Measurements from ENCODE around the gene CCL14. TPM values are rescaled to one million over a fixed set of nuclear protein-coding genes. Genes with fewer than 3 reads are reported as not detected.

The CCL14 gene
- total RNA-seq, 2 donors from 2014 or later: 6.0 to 9.9 TPM

- intact Hi-C loops (cut with DNase I): no loop called here
- ATAC-seq: peak; percentile 68
- Histone ChIP-seq H3K27me3 (no peaks in the 10 kb centered on the region), H3K9me3 (no peaks in the 10 kb centered on the region), H3K27ac (no peak overlapping the region), H3K4me3 (no peak overlapping the region), H3K4me1 (peaks cover 11% of the 10 kb centered on the region), H3K36me3 (replicated peaks in 1 of 2; ENCODE audit: insufficient read depth in 1 of 2, low read depth in 2 of 2) (no peaks in the 10 kb centered on the region)
- TF ChIP-seq CTCF (IDR thresholded peaks at IDR 0.05) (no peak), POLR2A (IDR thresholded peaks at IDR 0.05) (no peak)
- 51 to 52% methylated on average over 6 of the region's 6 CpGs for WGBS, 2 donors
- DNase-seq: peak; percentile 66 to 84 (median 82)
Measured at GRCh38 chr17:36001862-36002603, 15.5 kb upstream of the CCL14 start.

- Histone ChIP-seq H3K36me3 (replicated peaks in 1 of 2; ENCODE audit: insufficient read depth in 1 of 2, low read depth in 2 of 2) (no peaks in the 10 kb centered on the region), H3K4me3 (no peak within 1 kb of the TSS), H3K27ac (no peak within 1 kb of the TSS), H3K4me1 (peaks cover 11% of the 10 kb centered on the region), H3K9me3 (no peaks in the 10 kb centered on the region), H3K27me3 (no peaks in the 10 kb centered on the region)
- intact Hi-C loops (cut with DNase I): no loop called here
- DNase-seq: no peak
- TF ChIP-seq CTCF (IDR thresholded peaks at IDR 0.05) (no peak), POLR2A (IDR thresholded peaks at IDR 0.05) (no peak)
- ATAC-seq: no peak
- 86 to 90% methylated on average over 6 of the region's 6 CpGs for WGBS, 2 donors
Measured at GRCh38 chr17:36001110-36001771, 14.7 kb upstream of the CCL14 start, which contains the start of gene CCL15. Gene CCL15, minus strand, starts transcription at chr17:36001553. Its CDS starts 61 bp downstream, at chr17:36001492.

GRCh38 chr17:36000732-36001109, 14.2 kb upstream of the CCL14 start:
- intact Hi-C loops (cut with DNase I): no loop called here
- DNase-seq (no peak), ATAC-seq (no peak)
- H3K36me3 ChIP-seq (replicated peaks in 1 of 2; ENCODE audit: insufficient read depth in 1 of 2, low read depth in 2 of 2): no peaks in the 10 kb centered on the region
- H3K4me3 ChIP-seq: no peak overlapping the region
- 62 to 66% methylated on average over 6 of the region's 6 CpGs for WGBS, 2 donors
- H3K27ac ChIP-seq: no peak overlapping the region
- peaks cover 11% of the 10 kb centered on the region for H3K4me1 ChIP-seq
- no peaks in the 10 kb centered on the region for H3K27me3 ChIP-seq
- TF ChIP-seq CTCF (IDR thresholded peaks at IDR 0.05) (no peak), POLR2A (IDR thresholded peaks at IDR 0.05) (no peak)
- H3K9me3 ChIP-seq: no peaks in the 10 kb centered on the region

GRCh38 chr17:35998756-35999155, 12.2 kb upstream of the CCL14 start:
- Histone ChIP-seq H3K4me1 (peaks cover 11% of the 10 kb centered on the region), H3K4me3 (no peak overlapping the region), H3K9me3 (no peaks in the 10 kb centered on the region), H3K27me3 (no peaks in the 10 kb centered on the region), H3K27ac (no peak overlapping the region), H3K36me3 (replicated peaks in 1 of 2; ENCODE audit: insufficient read depth in 1 of 2, low read depth in 2 of 2) (no peaks in the 10 kb centered on the region)
- no peak for DNase-seq
- ATAC-seq: no peak
- TF ChIP-seq CTCF (IDR thresholded peaks at IDR 0.05) (no peak), POLR2A (IDR thresholded peaks at IDR 0.05) (no peak)
- WGBS, 2 donors: 84 to 88% methylated on average over 1 of the region's 1 CpG
- intact Hi-C loops (cut with DNase I): no loop called here
